GM19193 (cell line): ENCODE data around the gene RXRA.

Experiments
- POLR2A ChIP-seq: IDR thresholded peaks from 4 replicates; pipeline ENCODE4 v1.6.1; 2011; ENCODE audit not compliant: insufficient read depth, insufficient read length; ENCODE audit errors: extremely low read depth

The RXRA gene

GRCh38 chr9:134346151-134346550, 19.9 kb downstream of the RXRA start:
- TF ChIP-seq POLR2A, result no peak

- TF ChIP-seq POLR2A, result no peak
Measured at GRCh38 chr9:134346840-134347583, 20.8 kb downstream of the RXRA start.

GRCh38 chr9:134347996-134348395, 21.7 kb downstream of the RXRA start:
- no peak for TF ChIP-seq POLR2A

DNA sequence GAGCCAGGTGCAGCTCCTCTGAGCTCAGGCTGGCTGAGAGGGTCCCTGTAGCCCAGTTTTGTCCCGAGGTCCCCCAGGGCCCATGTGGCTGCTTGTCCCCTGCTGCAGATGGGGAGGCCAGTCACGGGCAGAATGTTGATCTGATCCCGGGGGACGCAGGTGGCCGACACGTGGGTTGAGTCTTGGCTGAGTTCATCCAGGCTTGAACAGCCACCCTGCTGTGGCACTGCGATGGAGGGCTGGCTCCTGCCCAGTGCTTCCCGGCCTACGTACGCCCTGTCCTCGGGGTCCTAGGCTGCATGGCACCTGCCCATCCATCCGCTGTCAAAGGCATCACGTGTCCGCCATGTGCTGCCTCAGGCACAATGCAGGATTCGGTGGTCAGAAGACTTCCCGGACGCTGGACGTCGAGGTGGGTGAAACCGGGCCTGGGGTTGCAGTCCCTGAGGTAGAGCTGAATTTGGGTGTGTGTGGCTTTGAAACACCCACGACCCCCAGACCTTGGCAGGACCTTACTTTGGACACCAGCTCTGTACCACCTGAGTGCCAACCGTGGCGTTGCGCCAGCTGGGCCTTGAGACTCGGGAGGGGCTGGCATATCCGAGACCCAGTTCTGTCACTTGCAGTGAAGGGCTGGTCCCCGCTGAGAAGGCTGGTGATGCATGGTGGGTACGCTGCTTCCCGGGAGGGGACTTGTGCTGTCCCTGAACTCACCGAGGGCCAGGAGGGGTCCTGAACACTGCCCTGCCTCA, 22.3 kb downstream of the RXRA start:
- no peak for TF ChIP-seq POLR2A

GRCh38 chr9:134349936-134350335, 23.7 kb downstream of the RXRA start:
- no peak for TF ChIP-seq POLR2A

- no peak for TF ChIP-seq POLR2A
Measured at GRCh38 chr9:134350416-134350994, 24.2 kb downstream of the RXRA start.

DNA sequence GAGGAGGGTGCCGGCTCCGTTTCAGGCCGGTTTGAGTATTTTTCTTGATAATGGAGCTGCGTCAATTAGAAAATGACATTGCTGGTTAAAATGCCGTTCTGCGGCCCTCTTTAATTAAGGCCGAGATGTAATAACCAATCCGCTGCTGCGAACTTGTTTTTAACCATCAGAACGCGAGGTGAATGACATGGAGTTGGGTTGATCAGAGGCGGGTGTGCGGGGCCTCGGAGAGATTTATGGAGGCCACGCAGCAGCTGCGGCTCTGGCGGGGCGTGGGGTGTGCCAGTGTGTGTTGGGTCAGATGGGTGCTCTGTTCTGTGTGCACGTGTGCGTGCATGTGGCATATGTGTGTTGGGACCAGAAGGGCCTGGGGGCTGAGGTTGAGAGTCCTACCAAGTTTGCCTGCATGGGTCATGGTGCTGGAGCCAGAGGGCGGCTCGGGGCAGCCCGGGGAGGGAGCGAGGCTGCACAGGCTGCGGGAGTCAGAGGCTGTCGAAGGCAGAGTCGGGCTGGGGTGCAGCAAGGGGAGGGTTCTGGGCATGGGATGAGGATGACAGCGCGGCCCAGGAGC, 25.4 kb downstream of the RXRA start:
- no peak for TF ChIP-seq POLR2A

DNA sequence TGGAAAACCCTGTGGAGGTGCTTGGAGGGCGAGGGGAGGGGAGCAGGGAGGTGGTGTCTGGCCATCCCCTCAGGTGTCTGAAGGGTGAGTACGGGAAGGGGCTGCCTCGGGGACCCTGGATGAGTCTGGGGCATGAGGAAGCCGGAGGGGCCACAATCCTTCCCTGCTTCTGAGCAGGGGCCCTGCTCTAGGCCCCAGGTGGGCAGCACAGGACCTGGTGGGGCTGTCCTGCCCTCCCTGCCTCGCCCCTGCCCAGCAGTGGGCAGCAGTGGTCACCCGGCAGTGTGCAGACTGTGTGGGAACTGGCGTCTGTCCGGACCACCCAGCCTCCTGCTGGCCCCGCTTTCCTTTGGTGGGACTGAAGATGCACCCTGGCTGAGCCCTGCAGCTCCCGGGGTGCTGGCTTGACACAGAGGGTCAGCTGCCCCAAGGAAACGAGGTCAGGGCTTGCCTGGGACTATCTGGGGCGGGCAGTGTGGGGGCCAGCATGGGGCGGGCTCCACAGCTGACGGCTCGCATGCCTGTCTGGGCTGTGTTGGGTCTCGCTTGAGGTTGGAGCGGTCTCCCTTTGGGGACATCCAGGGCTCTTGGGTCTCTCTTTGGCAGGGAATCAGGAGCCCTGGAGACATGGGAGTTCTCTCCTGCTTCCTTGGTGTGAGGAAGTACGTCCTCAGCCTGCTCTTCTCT, 26.1 kb downstream of the RXRA start:
- TF ChIP-seq POLR2A, result no peak

GRCh38 chr9:134353539-134353938, 27.3 kb downstream of the RXRA start:
- no peak for TF ChIP-seq POLR2A

DNA sequence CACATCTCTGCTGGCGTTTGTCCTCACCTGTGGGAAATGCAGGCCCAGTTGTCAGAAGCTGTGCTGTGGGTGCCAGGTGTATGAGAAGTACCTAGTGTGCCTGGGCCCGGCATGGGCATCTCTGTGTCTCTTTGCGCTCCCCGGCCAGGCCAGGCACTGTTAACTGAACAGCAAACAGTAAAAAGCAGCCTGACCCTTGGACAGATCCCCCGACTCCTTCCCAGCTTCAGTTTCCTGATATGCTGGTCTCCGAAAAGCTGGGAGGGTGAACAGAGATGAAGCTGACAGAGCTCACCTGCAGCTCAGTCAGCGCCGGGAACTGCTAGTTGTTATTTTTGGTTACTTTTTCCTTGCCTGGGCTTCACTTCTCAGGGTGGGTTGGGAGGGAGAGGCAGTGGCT, 28.9 kb downstream of the RXRA start:
- TF ChIP-seq POLR2A, result no peak

DNA sequence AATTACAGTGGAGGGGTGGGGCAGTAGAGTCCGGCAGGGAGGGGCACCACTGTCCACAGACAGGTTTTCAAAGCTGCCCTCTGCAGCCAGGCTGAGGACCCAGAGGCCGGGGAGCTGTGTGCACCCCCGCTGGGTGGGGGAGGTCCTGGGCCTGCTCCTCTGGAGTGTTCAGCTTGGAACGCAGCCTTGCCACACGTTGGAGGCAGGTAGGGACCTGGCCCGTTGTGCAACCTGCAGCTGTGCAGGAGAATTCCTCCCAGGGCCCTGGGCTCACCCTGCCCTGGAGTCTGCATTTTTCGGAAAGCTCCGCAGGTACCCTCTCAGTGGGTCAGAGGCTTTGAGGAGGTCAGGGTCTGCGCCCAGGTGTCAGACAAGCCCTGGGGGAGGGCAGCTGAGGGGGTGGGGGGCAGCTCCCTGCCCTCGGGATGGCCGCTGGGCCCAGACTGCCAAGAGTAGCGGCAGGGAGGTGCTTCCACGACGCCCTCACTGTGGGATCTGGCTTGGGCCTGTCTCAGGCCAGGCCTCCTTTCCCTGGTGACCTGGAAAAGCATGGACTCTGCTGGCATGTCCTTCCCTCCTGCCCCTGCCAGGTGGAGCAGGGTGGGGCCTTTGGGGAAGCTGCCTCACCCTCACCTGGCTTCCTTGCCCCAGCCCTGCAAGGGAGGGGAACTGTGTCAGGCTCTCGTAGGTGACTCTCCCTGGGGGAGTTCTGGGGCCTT, 29.5 kb downstream of the RXRA start:
- no peak for TF ChIP-seq POLR2A

- no peak for TF ChIP-seq POLR2A
Measured at GRCh38 chr9:134356496-134357470, 30.5 kb downstream of the RXRA start.

DNA sequence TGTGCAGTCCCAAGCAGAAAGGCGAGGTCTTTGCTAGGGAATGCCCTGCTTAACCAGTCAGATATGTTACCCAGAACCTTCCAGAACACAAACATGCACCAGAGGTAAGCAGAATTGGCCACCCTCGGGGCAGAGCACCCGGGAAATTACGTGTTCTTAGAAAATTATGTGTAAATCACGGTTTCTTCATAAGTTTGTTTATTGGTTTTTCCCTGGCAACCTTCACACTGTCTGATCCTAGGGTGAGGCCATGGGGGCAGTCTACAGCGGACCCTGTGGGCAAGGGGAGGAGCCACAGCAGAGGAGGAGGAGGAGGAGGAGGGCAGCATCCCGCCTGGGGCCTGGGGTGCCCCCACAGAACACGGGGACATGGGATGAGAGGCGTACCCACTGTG, 31.4 kb downstream of the RXRA start:
- no peak for TF ChIP-seq POLR2A
